Natural killer cell treated with Interleukin-12 subunit alpha and Interleukin-12 subunit beta and Interleukin-15 and Interleukin-18, amount 100 ng/mL, for 72 hours (primary cell): Measurements from ENCODE around the gene SLC17A6. TPM values are rescaled to one million over a fixed set of nuclear protein-coding genes. Genes with fewer than 3 reads are reported as not detected.

ENCODE experiments used
- ATAC-seq, 2 donors: fragments of 150-1000 bp; cut with Tn5 transposase in 1 of 2; sonication (Bioruptor Pico), chemical (Tn5 transposase) in 1 of 2; 2 replicates each; pipeline ENCODE4 v1.10.0; 2021
- DNase-seq: peaks from one replicate; pipeline ENCODE4 v3.0.0; 2022; ENCODE audit warnings: low spot score
- H3K27ac Mint-ChIP-seq, 2 donors: 1 replicate in 1 of 2; 2 replicates in 1 of 2; pipeline ENCODE4 v1.8.0; 2022; ENCODE audit warnings: mixed read lengths in 2 of 2, mild to moderate bottlenecking in 1 of 2, moderate library complexity in 1 of 2
- H3K27me3 Mint-ChIP-seq, 2 donors: 1 replicate in 1 of 2; 2 replicates in 1 of 2; pipeline ENCODE4 v1.8.0; 2022; ENCODE audit warnings: mixed read lengths in 2 of 2
- H3K36me3 Mint-ChIP-seq: one replicate; pipeline ENCODE4 v1.8.0; 2022; ENCODE audit warnings: mixed read lengths
- H3K4me1 Mint-ChIP-seq, 2 donors: 1 replicate in 1 of 2; 2 replicates in 1 of 2; pipeline ENCODE4 v1.8.0; 2022; ENCODE audit warnings: low read depth in 2 of 2, mixed read lengths in 2 of 2, mild to moderate bottlenecking in 1 of 2
- H3K4me3 Mint-ChIP-seq: one replicate; pipeline ENCODE4 v1.8.0; 2022; ENCODE audit warnings: mixed read lengths
- H3K9me3 Mint-ChIP-seq: 2 replicates; pipeline ENCODE4 v1.8.0; 2022; ENCODE audit warnings: mixed read lengths
- total RNA-seq, 2 donors: library from RNA; stranded (reverse); gene quantifications; one replicate each; pipeline ENCODE4 v1.2.3, GENCODE V29; 2022

SLC17A6 gene
- total RNA-seq, result not detected

DNA sequence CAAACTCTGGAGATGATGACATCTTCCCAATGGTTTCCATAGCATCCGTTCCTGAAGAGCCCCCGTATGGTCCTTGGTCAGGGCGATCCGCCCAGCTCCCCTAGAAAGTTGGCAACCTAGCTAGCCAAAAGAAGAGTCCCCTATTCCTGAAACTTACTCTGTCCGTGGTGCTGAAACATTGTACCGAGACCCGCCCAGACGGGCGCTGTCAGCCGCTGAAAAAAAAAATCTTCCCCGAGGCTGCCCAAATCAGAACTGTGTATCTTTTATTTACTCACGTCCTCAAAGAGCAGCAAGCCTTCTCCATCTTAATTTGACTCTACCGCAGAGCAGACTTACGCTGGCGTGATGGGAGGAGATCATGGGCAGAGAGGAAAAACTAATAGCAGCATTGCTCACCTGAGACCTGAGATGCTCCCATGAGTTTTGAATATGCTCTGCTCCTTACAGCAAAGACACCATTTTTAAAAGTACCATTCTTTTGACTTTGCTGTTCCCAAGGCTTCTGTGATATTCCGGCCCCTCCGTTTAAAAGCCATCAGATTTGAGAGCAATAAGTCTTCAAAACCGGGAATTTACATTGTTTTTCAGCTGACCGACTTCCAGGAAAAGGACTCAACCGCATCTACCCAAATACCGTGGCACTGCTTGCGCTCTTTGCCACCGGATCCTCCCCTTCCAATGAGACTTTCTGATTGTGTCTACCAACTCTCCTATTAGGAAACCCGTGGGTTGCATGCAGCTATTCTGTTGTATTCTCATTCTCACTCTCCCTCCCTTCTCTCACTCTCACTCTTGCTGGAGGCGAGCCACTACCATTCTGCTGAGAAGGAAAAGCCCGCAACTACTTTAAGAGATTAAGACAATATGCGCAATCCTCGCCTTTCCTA is at the start of gene SLC17A6:
TSS of gene SLC17A6 (plus strand) at position 786 of the 890 bp plus-strand sequence. CDS start 153 bp downstream, outside the sequence.
- Mint-ChIP-seq H3K27me3 (peaks cover 37 to 55% of the 10 kb centered on the region in 2 donors), H3K9me3 (no peaks in the 10 kb centered on the region), H3K4me3 (no peak within 1 kb of the TSS), H3K36me3 (peaks cover 17% of the 10 kb centered on the region), H3K4me1 (peaks cover 0 to 12% of the 10 kb centered on the region in 2 donors), H3K27ac (no peak within 1 kb of the TSS)
- DNase-seq (no peak), ATAC-seq (no peak)

DNA sequence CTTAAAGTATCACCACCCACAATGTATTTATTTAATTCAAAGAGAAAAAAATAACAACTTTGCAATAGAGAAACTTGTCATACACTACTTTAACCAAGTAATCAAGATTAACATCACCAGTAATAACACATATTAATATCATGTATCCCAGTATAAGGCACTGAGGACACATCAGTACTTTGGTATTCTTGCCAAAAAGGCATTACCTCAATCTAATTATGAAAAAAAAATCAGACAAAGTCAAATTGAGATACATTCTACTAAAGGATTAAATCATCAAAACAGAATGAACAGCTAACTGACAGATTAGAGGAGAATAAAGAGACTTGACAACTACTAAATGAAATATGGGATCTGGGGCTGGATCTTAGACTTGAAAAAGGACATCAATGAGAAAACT is 35.8 kb upstream of the SLC17A6 start:
- Mint-ChIP-seq H3K36me3 (no peaks in the 10 kb centered on the region), H3K4me1 (no peaks in the 10 kb centered on the region), H3K9me3 (no peaks in the 10 kb centered on the region), H3K4me3 (no peak overlapping the region), H3K27ac (no peak overlapping the region), H3K27me3 (peaks cover 6 to 7% of the 10 kb centered on the region in 2 donors)
- ATAC-seq (no peak), DNase-seq (no peak)

DNA sequence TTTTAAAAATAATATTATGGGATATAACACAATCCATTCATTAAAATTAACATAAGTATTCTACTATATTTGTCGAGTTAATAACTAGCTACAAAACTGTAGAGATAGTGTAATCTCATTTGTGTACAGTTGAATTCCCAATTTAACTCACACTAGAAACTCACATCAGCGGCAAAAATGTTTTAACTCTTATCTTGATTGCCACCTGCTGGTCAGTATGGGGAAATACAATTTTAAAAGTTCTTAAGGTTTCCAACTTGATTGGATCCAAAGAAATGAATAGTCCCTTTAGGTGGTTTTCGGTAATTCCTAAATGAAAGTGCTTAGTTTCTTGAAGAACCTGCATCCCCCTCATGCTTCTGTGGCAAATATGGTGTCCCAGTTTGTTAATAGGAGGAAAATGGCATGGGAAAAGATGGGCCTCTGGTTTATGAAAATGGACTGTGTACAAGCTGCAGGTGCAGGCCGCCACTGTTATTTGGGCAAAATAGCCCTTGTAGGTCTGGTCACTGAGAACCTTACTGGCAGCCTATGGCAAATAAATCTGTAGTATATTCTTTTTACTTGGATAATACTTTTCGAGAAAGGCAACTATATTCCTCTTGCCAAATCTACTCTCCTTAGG is 33.7 kb upstream of the SLC17A6 start:
- Mint-ChIP-seq H3K27ac (no peak overlapping the region), H3K36me3 (no peaks in the 10 kb centered on the region), H3K4me1 (no peaks in the 10 kb centered on the region), H3K4me3 (no peak overlapping the region), H3K9me3 (no peaks in the 10 kb centered on the region), H3K27me3 (peaks cover 6 to 7% of the 10 kb centered on the region in 2 donors)
- ATAC-seq (no peak), DNase-seq (no peak)

DNA sequence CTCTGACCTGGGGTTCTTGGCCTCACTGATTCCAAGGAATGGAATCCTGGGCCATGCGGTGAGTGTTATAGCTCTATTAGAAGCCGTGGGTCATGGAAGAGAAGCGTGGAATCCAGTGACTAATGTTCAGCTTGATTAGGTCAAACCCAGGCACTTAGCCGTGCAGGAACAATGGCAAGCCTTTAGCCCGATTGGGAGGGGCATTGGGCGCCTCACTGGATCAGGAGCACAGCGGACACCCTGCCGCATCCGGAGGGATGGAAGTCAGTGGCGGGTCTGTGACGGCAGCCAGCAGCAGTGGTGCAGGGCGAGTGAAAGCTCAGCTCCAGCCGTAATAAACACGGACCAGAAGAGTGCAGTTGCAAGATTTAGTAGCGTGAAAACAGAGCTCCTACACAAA is 20.5 kb upstream of the SLC17A6 start:
- H3K36me3 Mint-ChIP-seq, result no peaks in the 10 kb centered on the region
- H3K27me3 Mint-ChIP-seq, result peaks cover 0 to 3% of the 10 kb centered on the region in 2 donors
- H3K27ac Mint-ChIP-seq, result no peak overlapping the region

DNA sequence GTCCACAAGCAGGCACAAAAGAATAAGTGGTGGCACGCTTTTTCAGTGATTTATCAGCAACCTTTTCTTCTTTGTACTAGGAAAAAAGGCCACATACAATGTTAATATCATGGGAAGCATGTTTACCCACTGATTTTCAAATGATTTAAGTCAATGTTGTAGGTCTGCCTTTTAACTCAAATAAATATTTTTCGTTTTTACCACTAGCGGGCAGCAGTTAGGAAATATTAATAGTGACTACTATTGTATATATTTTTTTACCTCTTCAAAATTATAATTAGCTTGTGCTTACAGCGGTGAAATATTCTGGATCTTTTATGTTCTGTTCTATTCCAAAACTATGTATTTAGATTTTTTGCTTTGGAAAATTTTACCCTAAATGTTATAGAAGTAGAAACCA is 6.4 kb upstream of the SLC17A6 start:
- H3K27ac Mint-ChIP-seq, result no peak overlapping the region
- H3K36me3 Mint-ChIP-seq, result no peaks in the 10 kb centered on the region
- no peak overlapping the region for H3K4me3 Mint-ChIP-seq
- DNase-seq, result no peak
- no peaks in the 10 kb centered on the region for H3K4me1 Mint-ChIP-seq
- no peak for ATAC-seq
- H3K9me3 Mint-ChIP-seq, result no peaks in the 10 kb centered on the region
- H3K27me3 Mint-ChIP-seq, result peaks cover under 1 to 2% of the 10 kb centered on the region in 2 donors

More for the DNA sequence above, 20.5 kb upstream of the SLC17A6 start:
- DNase-seq, result no peak
- Mint-ChIP-seq H3K4me3 (no peak overlapping the region), H3K4me1 (no peaks in the 10 kb centered on the region), H3K9me3 (no peaks in the 10 kb centered on the region)
- ATAC-seq, result no peak

DNA sequence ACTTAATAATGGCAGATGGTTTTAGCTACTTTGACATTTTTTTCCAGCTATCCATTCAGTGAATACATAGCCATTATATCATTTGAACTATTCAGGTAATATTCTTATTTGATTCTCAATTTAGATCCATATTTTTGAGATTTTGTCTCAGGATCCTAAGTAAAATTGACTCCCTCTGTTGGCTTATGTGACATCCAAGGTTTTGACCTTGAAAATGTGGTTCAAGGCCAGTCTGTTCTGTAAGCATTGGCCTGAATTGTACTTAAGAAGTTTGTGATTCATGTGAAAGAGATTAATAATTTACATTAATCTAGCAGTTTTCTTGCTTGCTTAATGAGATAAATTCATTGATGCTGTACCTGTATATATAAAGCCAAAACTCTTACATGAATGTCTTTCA is 1.6 kb upstream of the SLC17A6 start:
- peaks cover 14% of the 10 kb centered on the region for H3K36me3 Mint-ChIP-seq
- H3K27ac Mint-ChIP-seq, result no peak overlapping the region
- ATAC-seq (no peak), DNase-seq (no peak)
- no peaks in the 10 kb centered on the region for H3K9me3 Mint-ChIP-seq
- peaks cover 26 to 43% of the 10 kb centered on the region in 2 donors for H3K27me3 Mint-ChIP-seq
- peaks cover 0 to 12% of the 10 kb centered on the region in 2 donors for H3K4me1 Mint-ChIP-seq
- H3K4me3 Mint-ChIP-seq, result no peak overlapping the region

DNA sequence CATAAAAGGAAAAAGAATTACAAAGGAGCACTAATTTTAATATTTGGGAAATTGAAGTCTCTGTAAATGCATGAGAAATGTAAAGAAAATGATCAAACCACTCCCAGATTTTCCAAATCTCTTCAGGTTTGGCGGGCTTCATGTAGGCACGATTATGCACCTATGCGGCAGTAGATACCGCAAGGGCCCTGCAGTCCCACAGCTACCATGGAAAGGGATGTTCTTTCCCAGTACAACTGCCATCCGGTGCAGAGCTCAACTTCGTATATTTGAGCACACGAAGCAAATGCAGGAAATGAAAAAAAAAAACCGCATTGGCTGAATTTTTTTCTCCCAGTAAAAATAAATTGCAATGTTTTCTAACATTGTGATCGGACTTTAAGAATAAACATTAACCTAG is 1.4 kb downstream of the SLC17A6 start:
- DNase-seq (no peak), ATAC-seq (no peak)
- Mint-ChIP-seq H3K27me3 (peaks cover 49 to 64% of the 10 kb centered on the region in 2 donors), H3K9me3 (no peaks in the 10 kb centered on the region), H3K36me3 (peaks cover 17% of the 10 kb centered on the region), H3K4me3 (no peak overlapping the region), H3K27ac (no peak overlapping the region), H3K4me1 (peaks cover 0 to 12% of the 10 kb centered on the region in 2 donors)

DNA sequence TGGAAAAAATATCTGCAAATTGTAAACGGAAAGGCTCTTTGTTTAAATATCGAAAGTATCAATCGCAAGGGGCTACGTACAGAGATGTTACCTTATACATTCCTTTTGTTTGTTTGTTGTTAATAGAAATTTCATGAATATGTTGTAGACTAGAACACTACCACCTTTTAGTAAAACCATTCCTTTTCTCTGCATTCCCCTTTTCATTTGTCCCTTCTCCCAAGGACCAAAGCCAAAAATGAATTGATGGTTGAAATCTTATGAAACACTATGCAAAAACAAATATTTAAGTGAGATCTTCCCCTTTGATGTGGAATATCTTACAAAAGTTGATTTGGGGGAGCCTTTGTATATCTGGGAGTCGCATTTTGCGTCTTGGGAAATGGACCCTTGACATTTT is 2.1 kb downstream of the SLC17A6 start:
- H3K9me3 Mint-ChIP-seq, result no peaks in the 10 kb centered on the region
- peaks cover 0 to 12% of the 10 kb centered on the region in 2 donors for H3K4me1 Mint-ChIP-seq
- H3K4me3 Mint-ChIP-seq, result no peak overlapping the region
- peaks cover 17% of the 10 kb centered on the region for H3K36me3 Mint-ChIP-seq
- no peak overlapping the region for H3K27ac Mint-ChIP-seq
- no peak for ATAC-seq
- peaks cover 49 to 66% of the 10 kb centered on the region in 2 donors for H3K27me3 Mint-ChIP-seq
- DNase-seq, result no peak

DNA sequence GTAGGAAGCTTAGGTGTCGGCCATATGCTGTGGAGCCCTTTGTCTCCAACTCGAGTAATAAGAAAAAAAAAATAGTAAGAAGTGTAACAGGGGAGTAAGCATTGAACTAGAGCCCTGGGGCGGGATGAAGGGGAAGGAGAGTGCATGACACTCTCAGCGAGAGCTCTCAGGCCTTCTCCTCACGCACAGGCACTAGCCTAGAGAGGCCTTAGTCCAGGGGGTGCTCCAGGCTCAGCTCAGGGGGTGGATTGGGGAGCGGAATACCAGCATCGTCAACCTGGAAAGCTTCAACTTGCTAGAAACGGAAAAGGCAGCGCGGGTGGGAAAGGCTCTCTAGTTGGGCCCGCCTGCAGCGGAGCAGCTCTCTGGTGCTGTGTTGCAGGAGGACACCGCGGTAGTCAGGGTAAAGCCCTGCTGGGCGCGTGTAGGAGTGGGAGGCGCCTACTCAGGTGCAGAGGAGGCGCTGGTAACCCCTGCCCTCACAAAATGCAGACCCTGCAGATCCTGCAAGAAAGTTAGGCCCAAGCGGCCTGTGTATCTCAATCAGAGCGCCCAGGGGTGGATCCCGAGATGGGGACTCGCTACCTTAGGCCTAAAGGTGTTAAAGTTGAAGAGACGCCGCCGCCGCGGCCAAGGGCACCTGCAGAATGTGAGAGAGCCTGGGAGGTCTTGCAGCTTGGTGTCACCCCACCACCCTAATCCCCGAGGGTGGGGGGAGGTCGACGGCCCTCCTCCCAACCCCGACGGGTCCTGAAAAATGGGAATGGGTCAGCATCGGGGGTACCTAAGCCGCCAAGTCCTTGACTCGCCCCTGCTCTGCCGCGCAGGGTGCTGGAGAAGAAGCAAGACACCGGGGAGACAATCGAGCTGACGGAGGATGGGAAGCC is 2.8 kb downstream of the SLC17A6 start:
- Mint-ChIP-seq H3K4me3 (no peak overlapping the region), H3K36me3 (peaks cover 17% of the 10 kb centered on the region), H3K9me3 (no peaks in the 10 kb centered on the region), H3K27me3 (peaks cover 52 to 71% of the 10 kb centered on the region in 2 donors), H3K27ac (no peak overlapping the region), H3K4me1 (peaks cover 0 to 12% of the 10 kb centered on the region in 2 donors)
- no peak for DNase-seq
- no peak for ATAC-seq

DNA sequence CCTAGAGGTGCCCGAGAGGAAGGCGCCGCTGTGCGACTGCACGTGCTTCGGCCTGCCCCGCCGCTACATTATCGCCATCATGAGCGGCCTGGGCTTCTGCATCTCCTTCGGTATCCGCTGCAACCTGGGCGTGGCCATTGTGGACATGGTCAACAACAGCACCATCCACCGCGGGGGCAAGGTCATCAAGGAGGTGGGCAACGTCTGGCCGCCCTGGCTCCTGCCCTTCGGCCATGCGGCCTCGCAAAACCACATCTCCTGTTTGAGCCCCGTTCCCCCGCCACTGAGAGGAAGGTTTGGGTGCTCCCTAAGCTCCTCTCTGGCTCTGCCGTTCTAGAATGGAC is 3.4 kb downstream of the SLC17A6 start:
- Mint-ChIP-seq H3K27me3 (peaks cover 52 to 74% of the 10 kb centered on the region in 2 donors), H3K4me3 (no peak overlapping the region), H3K9me3 (no peaks in the 10 kb centered on the region), H3K4me1 (peaks cover 0 to 12% of the 10 kb centered on the region in 2 donors), H3K36me3 (peaks cover 17% of the 10 kb centered on the region), H3K27ac (no peak overlapping the region)
- no peak for DNase-seq
- no peak for ATAC-seq

DNA sequence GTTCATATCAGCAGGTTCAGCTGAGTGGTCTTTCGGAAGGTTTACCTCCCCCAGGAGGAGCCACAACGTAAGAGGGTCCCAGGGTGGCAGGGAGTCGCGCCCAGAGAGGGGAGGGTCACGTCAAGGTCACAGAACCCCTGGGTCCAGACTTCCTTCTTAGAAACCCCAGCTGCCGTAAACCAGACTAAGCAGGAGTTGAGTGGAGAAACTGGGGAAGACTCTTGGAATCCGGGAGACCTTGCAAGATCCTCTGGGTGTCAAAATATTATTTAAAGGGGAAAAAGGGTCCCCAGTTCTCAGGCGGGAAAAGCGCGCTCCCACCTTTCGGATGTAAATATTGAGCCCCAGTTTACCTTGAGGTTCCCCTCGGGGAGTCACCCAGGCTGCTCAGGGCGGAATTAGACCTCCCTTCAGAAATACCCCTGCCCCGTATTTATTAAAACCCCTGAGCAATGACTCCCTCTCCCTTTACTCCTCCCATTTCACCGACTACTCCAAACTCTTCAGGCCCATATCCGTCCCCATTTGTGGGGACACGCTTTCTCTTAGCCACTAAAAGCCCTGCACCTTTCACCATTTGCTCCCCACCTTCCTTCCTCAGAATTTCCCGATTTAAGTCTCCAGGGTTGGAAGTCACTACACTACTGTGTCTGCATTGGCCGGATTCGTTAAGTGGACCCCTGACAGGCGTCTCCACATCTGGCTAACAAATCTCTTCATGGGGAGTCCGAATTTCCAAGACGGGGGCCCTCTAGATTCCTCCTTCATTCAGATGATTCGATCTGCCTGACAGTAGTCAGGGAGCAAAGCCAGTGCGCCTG is 4.2 kb downstream of the SLC17A6 start:
- Mint-ChIP-seq H3K27me3 (peaks cover 48 to 67% of the 10 kb centered on the region in 2 donors), H3K4me3 (no peak overlapping the region), H3K27ac (no peak overlapping the region), H3K9me3 (no peaks in the 10 kb centered on the region), H3K4me1 (peaks cover 0 to 12% of the 10 kb centered on the region in 2 donors), H3K36me3 (peaks cover 17% of the 10 kb centered on the region)
- ATAC-seq, result no peak
- no peak for DNase-seq

DNA sequence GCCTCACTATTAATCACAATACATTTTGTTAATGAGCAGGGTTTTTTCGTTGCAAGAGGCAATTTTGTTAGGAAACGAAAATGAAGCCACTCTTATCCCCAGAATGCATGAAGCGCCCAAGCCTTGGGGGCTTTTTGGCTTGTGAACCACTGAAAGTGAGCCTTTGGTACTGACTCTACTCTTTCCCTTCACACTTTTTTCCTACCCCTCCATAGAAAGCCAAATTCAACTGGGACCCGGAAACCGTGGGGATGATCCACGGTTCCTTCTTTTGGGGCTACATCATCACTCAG is 4.8 kb downstream of the SLC17A6 start:
- no peak overlapping the region for H3K4me3 Mint-ChIP-seq

More for the DNA sequence above, 4.8 kb downstream of the SLC17A6 start:
- Mint-ChIP-seq H3K27ac (no peak overlapping the region), H3K4me1 (peaks cover 0 to 10% of the 10 kb centered on the region in 2 donors), H3K9me3 (no peaks in the 10 kb centered on the region), H3K27me3 (peaks cover 43 to 65% of the 10 kb centered on the region in 2 donors), H3K36me3 (peaks cover 15% of the 10 kb centered on the region)
- no peak for ATAC-seq
- DNase-seq, result no peak
